Stimulated activated CD8-positive, alpha-beta memory T cell treated with anti-CD3 and anti-CD28 coated beads, Interleukin-4, amount 100 ng/mL, for 1 hour (primary cell): ENCODE measurements around the gene ZNF345.

Experiments
- DNase-seq, 2 donors: peaks; one replicate each; pipeline ENCODE4 v3.0.0-alpha.2; 2020; ENCODE audit warnings: low read depth in 2 of 2, low spot score in 1 of 2

The ZNF345 gene

GRCh38 chr19:36850559-36851442 lies at the start of gene ZNF345:
ZNF345 (plus strand) TSS chr19:36850876; CDS start chr19:36876831, 25,955 bp downstream.
- peak; percentile 61 to 69 for DNase-seq

- no peak for DNase-seq
Measured at GRCh38 chr19:36805364-36805763, 45.3 kb upstream of the ZNF345 start.

GRCh38 chr19:36807029-36807428 lies 43.6 kb upstream of the ZNF345 start:
- DNase-seq: no peak

GRCh38 chr19:36819130-36819630 lies 31.5 kb upstream of the ZNF345 start:
- no peak for DNase-seq

- DNase-seq: no peak
Measured at GRCh38 chr19:36821758-36822157, 28.9 kb upstream of the ZNF345 start.

- DNase-seq: no peak
Measured at GRCh38 chr19:36833430-36833829, 17.2 kb upstream of the ZNF345 start.

GRCh38 chr19:36837176-36837905 lies 13.3 kb upstream of the ZNF345 start:
- no peak for DNase-seq

GRCh38 chr19:36837906-36838783 lies 12.5 kb upstream of the ZNF345 start, which contains the start of gene ZNF790:
ZNF790 (minus strand) TSS chr19:36838387; CDS start chr19:36825619, 12,768 bp downstream.
- peak; percentile 44 to 63 for DNase-seq

- no peak for DNase-seq
Measured at GRCh38 chr19:36838784-36839324, 11.8 kb upstream of the ZNF345 start.

- no peak for DNase-seq
Measured at GRCh38 chr19:36847968-36848367, 2.7 kb upstream of the ZNF345 start.

- peak; percentile 66 to 73 for DNase-seq
Measured at GRCh38 chr19:36849701-36850558, 746 bp upstream of the ZNF345 start.

GRCh38 chr19:36851898-36852297 lies 1.2 kb downstream of the ZNF345 start:
- DNase-seq: no peak

GRCh38 chr19:36876993-36877938 lies 26.6 kb downstream of the ZNF345 start:
- DNase-seq: no peak

- DNase-seq: no peak
Measured at GRCh38 chr19:36891768-36892357, 41.2 kb downstream of the ZNF345 start.

- no peak for DNase-seq
Measured at GRCh38 chr19:36894849-36895383, 44.2 kb downstream of the ZNF345 start.

- no peak for DNase-seq
Measured at GRCh38 chr19:36898422-36898821, 47.7 kb downstream of the ZNF345 start.

GRCh38 chr19:36915992-36916830 lies 65.5 kb downstream of the ZNF345 start, which contains the start of the genes ZNF568 and ZNF829:
ZNF568 (plus strand) TSS chr19:36916332; CDS start chr19:36922771, 6,439 bp downstream.
ZNF829 (minus strand) TSS chr19:36916291; CDS start chr19:36915167, 1,124 bp downstream.
- peak; percentile 71 to 81 for DNase-seq
